ENCODE results near the gene IFNGR1.

- TF ChIP-seq ZC3H11A (IDR thresholded peaks at IDR 0.05) (no peak), TP53 (CRISPR knock-in tag; IDR thresholded peaks at IDR 0.05) (no peak), SMC3 (IDR thresholded peaks at IDR 0.05) (no peak), ELK1 (IDR thresholded peaks at IDR 0.05; ENCODE audit: low read depth, low read length) (no peak), PBX3 (IDR thresholded peaks at IDR 0.05) (no peak), EP300 (IDR thresholded peaks at IDR 0.05) (no peak)
- TF ChIP-seq, protein P1, sequence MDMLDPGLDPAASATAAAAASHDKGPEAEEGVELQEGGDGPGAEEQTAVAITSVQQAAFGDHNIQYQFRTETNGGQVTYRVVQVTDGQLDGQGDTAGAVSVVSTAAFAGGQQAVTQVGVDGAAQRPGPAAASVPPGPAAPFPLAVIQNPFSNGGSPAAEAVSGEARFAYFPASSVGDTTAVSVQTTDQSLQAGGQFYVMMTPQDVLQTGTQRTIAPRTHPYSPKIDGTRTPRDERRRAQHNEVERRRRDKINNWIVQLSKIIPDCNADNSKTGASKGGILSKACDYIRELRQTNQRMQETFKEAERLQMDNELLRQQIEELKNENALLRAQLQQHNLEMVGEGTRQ (IDR thresholded peaks at IDR 0.05): no peak
These were observed 45.3 kb upstream of the IFNGR1 start for GRCh38 chr6:137264311-137265075.
